ENCODE data around the gene VGLL1.
A peak's percentile ranks its signal among the peaks of the same experiment; 100 is the strongest.

VGLL1 gene

DNA sequence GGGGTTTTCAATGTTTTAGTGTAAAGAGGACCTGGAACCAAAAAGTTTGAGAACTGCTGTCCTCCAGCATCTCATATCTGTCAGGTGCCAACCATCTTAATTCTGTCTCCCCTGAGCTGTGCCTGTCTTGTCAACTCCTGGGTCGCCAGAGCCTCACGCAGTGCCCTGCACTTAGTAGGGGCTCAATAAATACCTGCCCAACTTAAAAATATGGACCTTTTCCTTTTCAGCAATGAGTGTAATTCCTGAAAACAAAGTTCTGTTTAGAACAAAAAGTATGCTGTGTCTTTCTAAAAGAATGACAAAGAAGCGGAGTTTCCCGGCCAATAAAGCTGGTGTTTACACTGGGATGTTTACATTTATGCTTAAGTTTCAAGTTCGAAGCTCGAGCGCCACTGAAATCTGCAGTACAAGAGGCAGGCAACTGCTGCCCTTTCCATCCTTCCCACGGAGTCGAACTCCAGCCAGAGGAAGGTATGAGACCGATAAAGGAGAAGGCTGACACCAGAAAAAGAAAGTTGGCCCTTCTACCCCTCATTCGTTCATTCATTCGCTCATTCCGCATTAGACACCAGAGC is 35.7 kb upstream of the VGLL1 start:
- Histone ChIP-seq H3K27ac (ENCODE audit: low read depth, low read length) (peak overlapping the region; percentile 81), H3K4ac (ENCODE audit: low read depth, low read length) (no peak overlapping the region), H2BK120ac (ENCODE audit: low read depth, low read length) (no peak overlapping the region), H3K79me2 (ENCODE audit: control insufficient read depth, insufficient read depth, low read length) (peaks cover 3% of the 10 kb centered on the region), H3K27me3 (ENCODE audit: insufficient read depth, low read length, poor library complexity) (no peaks in the 10 kb centered on the region), H4K5ac (ENCODE audit: low read length) (no peak overlapping the region), H3K4me3 (ENCODE audit: low read length) (peak overlapping the region; percentile 54), H4K8ac (ENCODE audit: low read depth, low read length) (no peak overlapping the region), H3K4me1 (ENCODE audit: control insufficient read depth, low read depth, low read length) (no peaks in the 10 kb centered on the region), H3K56ac (ENCODE audit: low read length) (peak overlapping the region; percentile 82), H3K18ac (ENCODE audit: low read length) (no peak overlapping the region), H2BK5ac (ENCODE audit: low read length) (no peak overlapping the region), H3K4me2 (ENCODE audit: low read length) (peak overlapping the region; percentile 56), H3K36me3 (ENCODE audit: control insufficient read depth, insufficient read depth, low read length) (no peaks in the 10 kb centered on the region), H2BK15ac (replicated peaks; ENCODE audit: low read depth) (no peak overlapping the region), H3K79me1 (ENCODE audit: low read length) (no peaks in the 10 kb centered on the region), H3K9ac (ENCODE audit: low read length) (peak overlapping the region; percentile 80), H2AK5ac (ENCODE audit: low read length) (no peak overlapping the region), H3K23ac (ENCODE audit: low read length) (no peak overlapping the region)
- no peak for DNase-seq
- no CpG with 5 or more reads among the region's 13 CpGs for WGBS (ENCODE audit: extremely low coverage, insufficient coverage, low lambda C conversion rate)

- Histone ChIP-seq H4K5ac (ENCODE audit: low read length) (no peak overlapping the region), H3K79me1 (ENCODE audit: low read length) (no peaks in the 10 kb centered on the region), H2BK5ac (ENCODE audit: low read length) (no peak overlapping the region), H3K4me1 (ENCODE audit: control insufficient read depth, low read depth, low read length) (no peaks in the 10 kb centered on the region), H3K4me2 (ENCODE audit: low read length) (peak overlapping the region; percentile 56), H3K27me3 (ENCODE audit: insufficient read depth, low read length, poor library complexity) (no peaks in the 10 kb centered on the region), H4K8ac (ENCODE audit: low read depth, low read length) (no peak overlapping the region), H3K79me2 (ENCODE audit: control insufficient read depth, insufficient read depth, low read length) (peaks cover 3% of the 10 kb centered on the region), H2BK15ac (replicated peaks; ENCODE audit: low read depth) (no peak overlapping the region), H3K56ac (ENCODE audit: low read length) (peak overlapping the region; percentile 82), H2BK120ac (ENCODE audit: low read depth, low read length) (peak overlapping the region; percentile 73), H3K23ac (ENCODE audit: low read length) (no peak overlapping the region), H3K27ac (ENCODE audit: low read depth, low read length) (peak overlapping the region; percentile 97), H3K18ac (ENCODE audit: low read length) (peak overlapping the region; percentile 96), H2AK5ac (ENCODE audit: low read length) (no peak overlapping the region), H3K36me3 (ENCODE audit: control insufficient read depth, insufficient read depth, low read length) (no peaks in the 10 kb centered on the region), H3K4me3 (ENCODE audit: low read length) (peak overlapping the region; percentile 54), H3K9ac (ENCODE audit: low read length) (peak overlapping the region; percentile 80), H3K4ac (ENCODE audit: low read depth, low read length) (no peak overlapping the region)
- peak; percentile 89 for DNase-seq
- WGBS (ENCODE audit: extremely low coverage, insufficient coverage, low lambda C conversion rate): no CpG with 5 or more reads among the region's 111 CpGs
These were observed 35.1 kb upstream of the VGLL1 start for GRCh38 chrX:136496764-136497555.

DNA sequence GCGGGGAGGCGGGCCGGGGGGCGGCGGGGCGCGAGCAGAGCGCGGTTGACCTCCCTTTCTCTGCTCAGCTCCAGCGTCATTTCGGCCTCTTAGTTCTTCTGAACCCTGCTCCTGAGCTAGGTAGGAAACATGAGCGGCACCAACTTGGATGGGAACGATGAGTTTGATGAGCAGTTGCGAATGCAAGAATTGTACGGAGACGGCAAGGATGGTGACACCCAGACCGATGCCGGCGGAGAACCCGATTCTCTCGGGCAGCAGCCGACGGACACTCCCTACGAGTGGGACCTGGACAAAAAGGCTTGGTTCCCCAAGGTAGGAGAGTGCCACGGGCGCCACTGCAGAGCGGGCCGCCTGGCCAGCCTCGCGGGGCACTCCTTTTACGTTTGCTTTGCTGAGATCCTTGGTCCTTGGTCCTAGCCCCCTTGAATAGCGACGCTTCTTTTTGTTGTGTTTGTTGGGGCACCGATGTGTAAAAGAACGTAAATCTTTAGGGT is 34.4 kb upstream of the VGLL1 start, which contains the start of gene HTATSF1:
HTATSF1 (plus strand) TSS at position 37 of the 497 bp plus-strand sequence; CDS start at position 130, 93 bp downstream.
- H2BK15ac ChIP-seq (replicated peaks; ENCODE audit: low read depth): no peak within 1 kb of the TSS
- no peak within 1 kb of the TSS for H2BK5ac ChIP-seq (ENCODE audit: low read length)
- H3K79me1 ChIP-seq (ENCODE audit: low read length): no peaks in the 10 kb centered on the region
- H3K18ac ChIP-seq (ENCODE audit: low read length): peak within 1 kb of the TSS; percentile 96
- H3K56ac ChIP-seq (ENCODE audit: low read length): peak within 1 kb of the TSS; percentile 95
- peak within 1 kb of the TSS; percentile 56 for H3K4me2 ChIP-seq (ENCODE audit: low read length)
- H3K4me1 ChIP-seq (ENCODE audit: control insufficient read depth, low read depth, low read length): no peaks in the 10 kb centered on the region
- DNase-seq: no peak
- H3K27me3 ChIP-seq (ENCODE audit: insufficient read depth, low read length, poor library complexity): no peaks in the 10 kb centered on the region
- H3K79me2 ChIP-seq (ENCODE audit: control insufficient read depth, insufficient read depth, low read length): peaks cover 3% of the 10 kb centered on the region
- H3K27ac ChIP-seq (ENCODE audit: low read depth, low read length): peak within 1 kb of the TSS; percentile 97
- H4K5ac ChIP-seq (ENCODE audit: low read length): no peak within 1 kb of the TSS
- WGBS (ENCODE audit: extremely low coverage, insufficient coverage, low lambda C conversion rate): no CpG with 5 or more reads among the region's 35 CpGs
- no peak within 1 kb of the TSS for H3K4ac ChIP-seq (ENCODE audit: low read depth, low read length)
- no peak within 1 kb of the TSS for H3K23ac ChIP-seq (ENCODE audit: low read length)
- H2AK5ac ChIP-seq (ENCODE audit: low read length): no peak within 1 kb of the TSS
- H3K9ac ChIP-seq (ENCODE audit: low read length): peak within 1 kb of the TSS; percentile 85
- peak within 1 kb of the TSS; percentile 73 for H2BK120ac ChIP-seq (ENCODE audit: low read depth, low read length)
- H3K4me3 ChIP-seq (ENCODE audit: low read length): peak within 1 kb of the TSS; percentile 89
- no peak within 1 kb of the TSS for H4K8ac ChIP-seq (ENCODE audit: low read depth, low read length)
- H3K36me3 ChIP-seq (ENCODE audit: control insufficient read depth, insufficient read depth, low read length): no peaks in the 10 kb centered on the region

GRCh38 chrX:136519069-136519468 is 12.9 kb upstream of the VGLL1 start:
- Histone ChIP-seq H3K4ac (ENCODE audit: low read depth, low read length) (no peak overlapping the region), H2BK15ac (replicated peaks; ENCODE audit: low read depth) (no peak overlapping the region), H4K8ac (ENCODE audit: low read depth, low read length) (no peak overlapping the region), H3K9ac (ENCODE audit: low read length) (no peak overlapping the region), H3K4me1 (ENCODE audit: control insufficient read depth, low read depth, low read length) (no peaks in the 10 kb centered on the region), H3K4me3 (ENCODE audit: low read length) (no peak overlapping the region), H2BK5ac (ENCODE audit: low read length) (no peak overlapping the region), H3K79me2 (ENCODE audit: control insufficient read depth, insufficient read depth, low read length) (no peaks in the 10 kb centered on the region), H3K27ac (ENCODE audit: low read depth, low read length) (no peak overlapping the region), H3K18ac (ENCODE audit: low read length) (no peak overlapping the region), H2AK5ac (ENCODE audit: low read length) (no peak overlapping the region), H3K36me3 (ENCODE audit: control insufficient read depth, insufficient read depth, low read length) (no peaks in the 10 kb centered on the region), H3K56ac (ENCODE audit: low read length) (no peak overlapping the region), H3K23ac (ENCODE audit: low read length) (no peak overlapping the region), H3K79me1 (ENCODE audit: low read length) (no peaks in the 10 kb centered on the region), H4K5ac (ENCODE audit: low read length) (no peak overlapping the region), H3K27me3 (ENCODE audit: insufficient read depth, low read length, poor library complexity) (no peaks in the 10 kb centered on the region), H2BK120ac (ENCODE audit: low read depth, low read length) (no peak overlapping the region), H3K4me2 (ENCODE audit: low read length) (no peak overlapping the region)
- WGBS (ENCODE audit: extremely low coverage, insufficient coverage, low lambda C conversion rate): no CpG with 5 or more reads among the region's 5 CpGs
- no peak for DNase-seq

DNA sequence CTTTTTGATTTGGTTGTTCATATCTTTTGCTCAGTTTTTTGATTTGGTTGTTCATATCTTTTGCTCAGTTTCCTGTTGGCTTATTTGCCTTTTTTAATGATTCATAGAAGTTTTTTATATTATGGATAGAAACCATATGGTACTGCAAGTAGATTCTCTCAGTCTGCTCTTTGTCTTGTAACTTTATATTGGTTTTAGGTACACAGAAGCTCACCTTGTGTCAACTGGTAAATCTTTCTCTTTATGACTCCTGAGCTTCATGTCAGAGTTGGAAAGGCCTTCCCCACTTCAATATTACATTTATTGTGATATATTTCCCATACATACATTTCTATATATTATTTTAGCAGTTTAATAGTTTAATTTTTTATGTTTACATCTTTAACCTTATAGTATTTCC is 8.2 kb upstream of the VGLL1 start:
- no peak overlapping the region for H3K23ac ChIP-seq (ENCODE audit: low read length)
- H4K8ac ChIP-seq (ENCODE audit: low read depth, low read length): no peak overlapping the region
- H2AK5ac ChIP-seq (ENCODE audit: low read length): no peak overlapping the region
- no peak overlapping the region for H3K9ac ChIP-seq (ENCODE audit: low read length)
- no peaks in the 10 kb centered on the region for H3K79me2 ChIP-seq (ENCODE audit: control insufficient read depth, insufficient read depth, low read length)
- H3K4me3 ChIP-seq (ENCODE audit: low read length): no peak overlapping the region
- H3K4me1 ChIP-seq (ENCODE audit: control insufficient read depth, low read depth, low read length): no peaks in the 10 kb centered on the region
- H4K5ac ChIP-seq (ENCODE audit: low read length): no peak overlapping the region
- H3K4me2 ChIP-seq (ENCODE audit: low read length): no peak overlapping the region
- no peak overlapping the region for H3K56ac ChIP-seq (ENCODE audit: low read length)
- no peak overlapping the region for H3K4ac ChIP-seq (ENCODE audit: low read depth, low read length)
- no peak overlapping the region for H2BK120ac ChIP-seq (ENCODE audit: low read depth, low read length)
- H2BK5ac ChIP-seq (ENCODE audit: low read length): no peak overlapping the region
- no peaks in the 10 kb centered on the region for H3K36me3 ChIP-seq (ENCODE audit: control insufficient read depth, insufficient read depth, low read length)
- H3K27ac ChIP-seq (ENCODE audit: low read depth, low read length): no peak overlapping the region
- H3K18ac ChIP-seq (ENCODE audit: low read length): no peak overlapping the region
- no peak overlapping the region for H2BK15ac ChIP-seq (replicated peaks; ENCODE audit: low read depth)
- H3K79me1 ChIP-seq (ENCODE audit: low read length): no peaks in the 10 kb centered on the region
- DNase-seq: no peak
- H3K27me3 ChIP-seq (ENCODE audit: insufficient read depth, low read length, poor library complexity): no peaks in the 10 kb centered on the region

Data from mesendoderm (in vitro differentiated cells).